Progenitor cell of endocrine pancreas (in vitro differentiated cells): Measurements from ENCODE around the gene BICRA. TPM values are rescaled to one million over a fixed set of nuclear protein-coding genes. Genes with fewer than 3 reads are reported as not detected.
A peak's percentile ranks its signal among the peaks of the same experiment; 100 is the strongest.

Experiments
- DNase-seq: peaks from one replicate; pipeline ENCODE4 v3.0.0; 2021; ENCODE audit warnings: low spot score; ENCODE audit not compliant: unreplicated experiment
- H3K27ac Mint-ChIP-seq: 2 replicates; pipeline ENCODE4 v1.8.0; 2021; ENCODE audit warnings: mild to moderate bottlenecking, moderate library complexity, mixed read lengths
- H3K27me3 Mint-ChIP-seq: 2 replicates; pipeline ENCODE4 v1.8.0; 2021; ENCODE audit warnings: mixed read lengths
- H3K36me3 Mint-ChIP-seq: 2 replicates; pipeline ENCODE4 v1.8.0; 2022; ENCODE audit warnings: mixed read lengths; ENCODE audit not compliant: insufficient read depth
- H3K4me1 Mint-ChIP-seq: 2 replicates; pipeline ENCODE4 v1.8.0; 2021; ENCODE audit warnings: low read depth, mixed read lengths
- H3K4me3 Mint-ChIP-seq: 2 replicates; pipeline ENCODE4 v1.8.0; 2021; ENCODE audit warnings: low read depth, mild to moderate bottlenecking, moderate library complexity, mixed read lengths
- H3K9me3 Mint-ChIP-seq: 2 replicates; pipeline ENCODE4 v1.8.0; 2021; ENCODE audit warnings: low read depth, mixed read lengths
- CTCF ChIP-seq: fragments of 200-600 bp; sonication (generic); IDR thresholded peaks from one replicate; pipeline ENCODE4 v1.5.0; 2021; ENCODE audit warnings: antibody characterized with exemption, mild to moderate bottlenecking; ENCODE audit not compliant: unreplicated experiment
- total RNA-seq: library from RNA; stranded (reverse); gene quantifications from 2 replicates; pipeline ENCODE4 v1.2.1, GENCODE V29; 2021

Gene BICRA
- total RNA-seq, 1 donor from 2014 or later = 37.4 TPM

- H3K36me3 Mint-ChIP-seq = peaks cover 8% of the 10 kb centered on the region
- H3K27ac Mint-ChIP-seq = no peak overlapping the region
- H3K4me3 Mint-ChIP-seq = no peak overlapping the region
- peaks cover 8% of the 10 kb centered on the region for H3K4me1 Mint-ChIP-seq
- TF ChIP-seq CTCF = no peak
- no peaks in the 10 kb centered on the region for H3K9me3 Mint-ChIP-seq
- DNase-seq = no peak
- no peaks in the 10 kb centered on the region for H3K27me3 Mint-ChIP-seq
Measured at GRCh38 chr19:47637550-47637949, 28.6 kb downstream of the BICRA start.

DNA sequence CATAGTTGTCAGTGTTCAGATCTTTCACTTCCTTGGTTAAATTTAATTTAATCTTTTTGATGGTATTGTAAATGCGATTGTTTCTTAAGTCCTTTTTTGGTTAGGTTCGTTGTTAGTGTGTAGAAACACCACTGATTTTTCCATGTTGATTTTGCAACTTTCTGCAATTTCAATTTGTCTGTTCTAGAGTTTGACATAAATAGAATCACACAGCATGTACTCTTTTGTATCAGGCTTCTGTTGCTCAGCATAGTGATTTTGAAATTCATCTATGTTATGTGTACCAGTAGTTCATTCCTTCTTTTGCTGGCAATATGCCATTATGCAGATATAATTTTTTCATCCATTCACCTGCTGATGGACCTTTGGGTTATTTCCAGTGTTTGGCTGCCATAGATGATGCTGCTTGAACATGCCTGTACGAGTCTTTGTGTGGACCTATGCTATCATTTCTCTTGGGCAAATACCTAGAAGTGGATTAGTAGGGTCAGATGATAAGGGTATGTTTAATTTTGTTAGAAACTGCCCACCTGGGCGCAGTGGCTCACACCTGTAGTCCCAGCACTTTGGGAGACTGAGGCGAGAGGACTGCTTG, 33.1 kb downstream of the BICRA start:
- no peaks in the 10 kb centered on the region for H3K27me3 Mint-ChIP-seq
- H3K9me3 Mint-ChIP-seq = no peaks in the 10 kb centered on the region
- H3K4me3 Mint-ChIP-seq = no peak overlapping the region
- no peak overlapping the region for H3K27ac Mint-ChIP-seq
- no peak for DNase-seq
- H3K36me3 Mint-ChIP-seq = peaks cover 15% of the 10 kb centered on the region
- TF ChIP-seq CTCF = no peak
- H3K4me1 Mint-ChIP-seq = peaks cover 29% of the 10 kb centered on the region

DNA sequence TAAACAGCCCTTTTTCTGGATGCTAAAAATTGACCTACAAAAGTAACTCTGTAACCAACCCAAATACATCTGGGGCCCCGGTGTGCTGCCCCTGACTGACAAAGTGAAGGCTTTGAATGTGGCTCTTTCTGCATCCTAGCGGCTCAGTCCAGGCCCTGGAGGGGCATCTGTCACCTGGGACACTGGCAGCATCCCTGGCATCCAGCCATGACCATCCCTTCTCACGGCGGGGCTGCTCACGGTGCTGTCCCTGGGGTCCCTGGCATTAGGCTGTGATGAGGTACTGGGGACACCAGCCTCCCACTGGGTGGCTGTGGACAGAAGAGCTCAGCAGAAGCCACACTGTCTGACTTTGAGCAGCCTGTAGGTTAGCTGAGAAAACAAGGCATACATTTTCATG, 34.3 kb downstream of the BICRA start:
- Mint-ChIP-seq H3K4me1 (peaks cover 36% of the 10 kb centered on the region), H3K36me3 (peaks cover 18% of the 10 kb centered on the region), H3K27ac (no peak overlapping the region)

DNA sequence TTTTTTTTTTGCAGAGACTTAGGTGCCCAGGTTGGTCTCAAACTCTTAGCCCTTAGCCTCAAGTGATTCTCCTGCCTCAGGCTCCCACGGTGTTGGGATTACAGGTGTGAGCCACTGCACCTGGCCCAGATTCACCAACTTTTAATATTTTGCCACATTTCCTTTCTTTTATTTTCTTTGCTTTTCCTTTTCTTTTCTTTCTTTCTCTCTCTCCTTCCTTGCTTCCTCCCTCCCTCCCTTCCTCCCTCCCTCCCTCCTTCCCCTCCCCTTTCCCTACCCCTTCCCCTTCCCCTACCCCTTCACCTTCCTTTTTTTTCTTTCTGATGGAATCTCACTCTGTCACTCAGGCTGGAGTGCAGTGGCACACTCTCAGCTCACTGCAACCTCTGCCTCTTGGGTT, 35.3 kb downstream of the BICRA start:
- Mint-ChIP-seq H3K27me3 (no peaks in the 10 kb centered on the region), H3K27ac (peak overlapping the region; percentile 17)

More for the DNA sequence above, 34.3 kb downstream of the BICRA start:
- no peak for TF ChIP-seq CTCF
- no peak for DNase-seq
- no peaks in the 10 kb centered on the region for H3K9me3 Mint-ChIP-seq
- H3K27me3 Mint-ChIP-seq = no peaks in the 10 kb centered on the region
- no peak overlapping the region for H3K4me3 Mint-ChIP-seq

DNA sequence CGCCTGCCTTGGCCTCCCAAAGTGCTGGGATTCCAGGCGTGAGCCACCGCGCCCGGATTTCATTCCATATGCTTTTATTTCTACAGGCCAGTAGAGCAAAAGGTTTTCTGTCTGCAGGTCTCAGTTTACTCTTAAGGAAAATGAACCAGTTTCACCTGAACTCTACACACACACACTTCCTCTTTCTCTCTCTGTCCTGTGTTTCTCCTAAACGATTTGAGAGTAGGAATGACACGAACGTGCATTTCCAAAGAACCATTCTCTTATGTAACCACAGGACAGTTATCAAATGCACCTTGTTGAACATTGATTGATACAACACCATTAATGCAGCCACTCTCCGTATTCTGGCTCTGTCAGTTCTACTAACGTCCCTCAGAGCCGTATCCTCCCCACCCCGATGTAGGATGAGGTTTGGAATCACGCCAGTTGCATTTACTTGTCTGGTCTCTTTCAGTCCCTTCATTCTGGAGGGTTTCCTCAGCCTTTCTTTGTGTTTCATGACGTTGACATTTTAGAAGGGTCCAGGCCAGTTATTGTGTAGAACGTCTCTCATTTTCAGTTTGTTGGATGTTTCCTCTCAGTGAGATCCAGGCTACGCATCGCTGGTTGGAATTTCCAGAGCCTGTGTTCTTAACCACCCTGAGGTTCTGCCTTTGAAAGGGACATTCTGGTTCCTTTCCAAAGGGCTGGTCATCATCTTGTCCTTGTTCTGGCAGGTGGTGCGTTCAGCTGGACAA, 36.0 kb downstream of the BICRA start:
- no peak for TF ChIP-seq CTCF
- peaks cover 40% of the 10 kb centered on the region for H3K4me1 Mint-ChIP-seq
- peak overlapping the region; percentile 17 for H3K27ac Mint-ChIP-seq
- H3K4me3 Mint-ChIP-seq = no peak overlapping the region
- H3K36me3 Mint-ChIP-seq = peaks cover 22% of the 10 kb centered on the region
- no peaks in the 10 kb centered on the region for H3K27me3 Mint-ChIP-seq
- no peak for DNase-seq
- peaks cover 4% of the 10 kb centered on the region for H3K9me3 Mint-ChIP-seq

More for the DNA sequence above, 35.3 kb downstream of the BICRA start:
- no peak for DNase-seq
- Mint-ChIP-seq H3K36me3 (peaks cover 18% of the 10 kb centered on the region), H3K9me3 (no peaks in the 10 kb centered on the region), H3K4me3 (no peak overlapping the region), H3K4me1 (peaks cover 37% of the 10 kb centered on the region)
- no peak for TF ChIP-seq CTCF
